ENCODE data around the gene MDM4.

DNA sequence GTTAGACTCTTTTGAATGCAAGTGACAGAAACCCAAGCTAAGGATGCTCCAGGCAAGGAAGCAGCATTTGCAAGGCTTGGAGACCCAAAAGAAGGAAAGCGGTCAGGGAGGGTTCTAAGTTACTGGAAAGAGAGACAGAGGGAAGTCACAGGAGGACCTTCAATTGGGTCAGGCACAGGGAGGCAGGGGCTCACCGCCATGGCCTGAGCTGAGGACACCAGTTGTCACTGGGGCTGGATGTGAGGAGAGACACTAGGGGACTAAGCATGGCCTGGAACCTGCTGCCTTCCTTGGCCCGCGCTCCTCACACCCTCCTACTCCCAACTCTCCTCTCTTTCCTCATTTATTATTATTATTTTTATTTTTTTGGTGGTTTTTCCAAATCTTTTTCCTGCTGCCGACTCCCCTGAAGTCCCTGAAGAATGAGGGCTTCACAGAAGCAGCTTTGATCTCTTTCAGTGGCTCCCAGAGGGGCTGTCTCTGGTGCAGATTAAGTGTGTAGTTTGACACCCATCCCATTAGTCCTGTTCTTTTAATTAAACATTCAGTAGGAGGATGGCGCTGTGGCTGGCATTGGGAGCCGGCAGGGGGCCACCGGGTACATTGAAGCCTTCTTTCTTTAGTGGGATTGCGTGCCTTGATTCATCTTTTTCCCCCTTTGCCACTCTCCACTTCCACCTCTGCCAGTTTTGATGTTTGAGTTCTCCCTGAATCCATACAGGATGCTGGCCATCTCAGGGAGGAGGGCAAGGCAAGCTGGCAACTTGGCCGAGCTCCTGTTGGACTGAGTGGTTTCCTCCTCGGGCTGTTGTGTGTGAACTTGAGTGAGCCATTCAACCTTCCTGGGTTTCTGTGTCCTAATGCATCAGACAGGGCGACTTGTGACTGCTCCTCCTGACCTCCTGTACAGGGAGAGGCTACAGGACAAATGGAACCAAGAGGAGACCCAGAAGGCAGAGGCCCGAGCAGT, 59.3 kb downstream of the MDM4 start:
- no peak for TF ChIP-seq POLR2A (IDR thresholded peaks at IDR 0.05; ENCODE audit: low read length)
- no peak for TF ChIP-seq GATA1 (IDR thresholded peaks at IDR 0.05; ENCODE audit: low read depth, low read length)
